GM18519 (cell line): ENCODE results near the gene TMEM72.

Experiments
- ATAC-seq: cut with Tn5 transposase; IDR thresholded peaks from one replicate; pipeline ENCODE4 v1.9.1; 2021; ENCODE audit warnings: mild to moderate bottlenecking, moderate library complexity; ENCODE audit not compliant: unreplicated experiment, low FRiP score

The TMEM72 gene

GRCh38 chr10:44932517-44933450 lies 21.6 kb downstream of the TMEM72 start:
- peak; percentile 96 for ATAC-seq

DNA sequence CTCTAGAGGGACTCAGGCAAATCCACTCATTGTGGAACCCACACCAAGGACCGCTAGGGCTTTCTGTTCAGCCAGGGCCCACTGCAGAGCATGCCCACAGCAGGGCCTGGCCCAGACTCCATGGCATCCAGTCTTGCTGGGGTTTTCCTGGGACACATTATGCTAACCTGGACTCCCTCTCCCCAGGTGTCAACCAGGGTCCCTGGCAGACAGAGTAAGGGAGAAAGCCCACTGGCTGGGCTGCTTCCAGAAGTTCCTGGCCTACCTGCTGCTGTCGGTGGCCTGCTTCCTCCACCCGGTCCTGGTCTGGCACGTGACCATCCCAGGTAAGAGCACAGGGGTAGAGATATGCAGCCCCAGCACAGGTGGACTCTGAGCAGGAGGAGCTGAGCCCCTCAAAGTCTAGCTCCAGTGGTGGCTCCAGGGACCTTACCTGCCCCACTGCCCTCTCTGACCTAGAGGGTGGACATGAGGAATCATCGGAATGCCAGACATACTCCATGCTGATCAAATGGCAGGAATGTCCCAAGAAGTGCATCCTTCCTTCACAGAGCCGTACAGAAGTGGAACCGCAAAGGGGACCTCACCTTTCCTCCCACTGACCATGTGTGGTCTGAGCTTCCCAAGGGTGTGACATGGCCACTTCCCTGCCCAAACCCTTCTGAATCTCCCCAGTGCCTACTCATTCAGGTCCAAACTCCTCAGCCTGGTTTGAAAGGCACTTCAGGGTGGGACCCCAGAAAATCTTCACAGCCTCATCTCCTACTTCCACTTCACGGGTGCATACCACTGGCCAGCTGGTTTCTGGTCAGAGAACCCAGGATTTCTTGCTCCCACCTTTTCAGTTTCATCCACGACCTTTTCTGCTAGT lies 22.5 kb downstream of the TMEM72 start:
- ATAC-seq: no peak

- no peak for ATAC-seq
Measured at GRCh38 chr10:44934416-44935200, 23.5 kb downstream of the TMEM72 start.

- ATAC-seq: no peak
Measured at GRCh38 chr10:44935201-44935965, 24.2 kb downstream of the TMEM72 start.

DNA sequence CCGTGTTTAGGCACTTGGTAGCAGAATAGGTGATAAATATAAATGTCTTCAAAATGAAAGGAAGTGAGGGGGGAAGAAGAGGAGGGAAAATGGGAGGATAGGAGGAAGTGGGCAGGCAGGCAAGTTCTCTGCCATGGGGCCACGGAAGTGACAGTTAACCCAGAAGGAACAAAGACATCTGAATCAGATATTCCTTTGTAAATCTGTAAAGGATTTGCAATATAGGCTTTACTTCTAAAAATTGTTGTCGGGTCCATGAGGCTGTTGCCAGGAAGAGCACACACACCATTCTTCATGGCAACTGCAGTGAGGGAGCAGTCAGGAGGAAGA lies 24.8 kb downstream of the TMEM72 start:
- ATAC-seq: no peak

- ATAC-seq: no peak
Measured at GRCh38 chr10:44936314-44936975, 25.3 kb downstream of the TMEM72 start.

DNA sequence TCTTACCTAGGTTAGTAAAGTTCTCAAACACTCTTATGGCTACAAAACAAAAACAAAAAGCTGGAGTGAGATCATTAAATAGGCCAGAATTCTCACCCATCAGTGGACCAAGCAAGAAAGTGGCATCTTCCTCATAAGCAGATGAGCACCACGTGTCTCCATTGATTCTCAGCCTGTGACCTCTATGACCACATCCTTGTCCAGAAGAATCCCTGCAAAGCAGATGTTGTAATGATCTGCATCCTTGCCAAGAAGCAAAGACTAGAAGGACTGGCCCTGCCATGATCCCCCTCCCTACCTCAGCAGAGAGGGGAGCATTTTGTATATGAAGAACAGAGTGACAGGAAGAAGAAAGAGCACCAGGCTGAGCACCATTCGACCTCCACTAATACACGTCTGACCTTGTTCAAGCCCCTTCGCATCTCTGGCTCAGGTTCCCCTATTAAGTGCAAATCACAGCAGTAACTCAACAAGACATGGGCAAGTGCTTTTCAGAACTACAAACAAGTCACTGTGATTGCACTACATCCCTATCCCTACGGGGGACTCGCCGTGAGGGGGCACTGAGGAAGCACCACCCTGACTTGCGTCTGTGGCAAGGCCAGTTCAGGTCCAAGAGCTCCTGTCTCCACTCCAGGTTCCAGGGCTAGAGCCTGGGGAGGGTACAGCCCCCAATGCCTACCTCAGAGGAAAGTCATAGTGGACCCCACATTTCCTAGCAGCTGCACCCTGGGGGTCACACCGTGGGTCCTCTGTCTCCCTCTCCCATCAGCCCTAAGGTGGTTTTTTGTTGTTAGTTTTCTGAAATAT lies 26.3 kb downstream of the TMEM72 start:
- ATAC-seq: no peak

GRCh38 chr10:44938956-44939355 lies 27.8 kb downstream of the TMEM72 start:
- ATAC-seq: no peak

GRCh38 chr10:44939691-44940401 lies 28.7 kb downstream of the TMEM72 start:
- ATAC-seq: no peak

- ATAC-seq: no peak
Measured at GRCh38 chr10:44944354-44944753, 33.2 kb downstream of the TMEM72 start.

GRCh38 chr10:44946205-44946604 lies 35.1 kb downstream of the TMEM72 start:
- ATAC-seq: peak; percentile 48

DNA sequence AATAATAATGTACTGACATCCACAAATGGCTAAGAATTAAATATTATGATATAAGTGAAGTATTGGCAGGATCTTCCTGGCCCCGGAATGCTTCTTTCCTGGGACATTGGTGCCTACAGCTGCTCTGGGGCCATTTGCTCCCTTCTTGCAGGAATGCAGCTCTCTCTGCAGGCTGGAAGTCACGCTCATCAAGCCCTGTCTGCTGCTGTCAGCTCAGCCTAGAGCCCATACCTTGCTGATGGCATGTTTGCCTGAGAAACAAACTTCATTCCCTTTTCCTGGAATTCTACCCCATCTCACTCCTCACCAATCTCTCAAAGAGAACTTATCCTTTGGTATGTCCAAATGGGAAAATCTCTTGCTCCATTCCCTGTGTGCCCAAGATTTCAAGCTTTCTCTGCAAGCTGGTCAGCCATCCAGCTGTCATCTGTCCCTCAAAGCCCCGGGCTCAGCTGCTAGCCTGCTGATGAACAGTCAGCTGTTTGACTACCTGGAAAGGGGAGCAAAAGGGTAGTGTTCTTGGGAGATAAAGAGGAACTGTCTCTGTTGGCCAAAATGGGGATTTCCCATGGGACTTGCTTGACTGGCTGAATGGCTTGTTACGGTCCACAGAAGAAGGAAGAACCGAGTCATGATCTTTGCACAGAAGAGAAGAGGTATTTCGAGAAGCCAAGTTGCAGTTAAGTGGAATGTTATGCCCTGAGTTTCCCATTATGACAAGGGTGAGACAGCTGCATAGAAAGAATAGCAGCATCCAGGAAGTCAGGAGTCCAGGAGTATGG lies 36.4 kb downstream of the TMEM72 start:
- ATAC-seq: peak; percentile 34

DNA sequence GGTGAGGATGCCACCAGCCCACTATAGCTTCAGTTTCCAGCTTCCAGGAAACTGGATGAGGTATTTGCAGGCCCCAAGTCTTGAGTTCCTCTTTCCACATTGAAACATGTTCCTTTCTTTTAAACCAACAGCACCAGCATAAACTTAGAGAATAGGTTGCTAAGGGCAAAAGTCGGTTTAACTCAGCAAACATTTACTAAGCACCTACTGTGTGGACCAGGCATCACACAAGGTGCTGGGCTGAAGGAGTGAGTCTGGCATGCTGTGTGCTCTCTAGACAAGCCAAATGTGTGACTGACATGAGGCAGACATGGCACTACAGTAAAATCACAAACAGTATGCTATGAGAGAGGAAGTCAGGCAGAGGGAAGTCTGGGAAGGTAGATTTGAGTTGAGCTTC lies 37.5 kb downstream of the TMEM72 start:
- no peak for ATAC-seq

- ATAC-seq: no peak
Measured at GRCh38 chr10:44949127-44949802, 38.1 kb downstream of the TMEM72 start.

DNA sequence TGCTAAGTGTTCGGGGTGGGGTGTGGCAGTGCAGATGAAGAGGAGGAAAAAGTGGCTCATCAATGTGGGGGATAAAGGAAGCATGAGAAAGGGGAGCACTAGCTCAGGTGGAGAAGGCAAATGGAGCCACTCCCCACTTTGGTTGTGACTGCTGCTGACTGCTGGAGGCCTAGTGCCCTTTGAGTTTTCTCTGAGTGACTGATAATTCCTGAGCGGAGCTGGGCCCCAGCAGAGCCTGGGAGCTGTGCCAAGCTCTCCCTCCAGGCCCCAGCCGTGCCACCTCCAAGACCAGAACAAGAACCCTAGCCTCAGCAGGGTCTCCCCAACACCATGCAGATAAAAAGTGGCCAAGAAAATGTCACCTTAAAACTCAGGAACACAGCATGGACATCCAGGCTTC lies 38.8 kb downstream of the TMEM72 start:
- no peak for ATAC-seq

GRCh38 chr10:44950326-44951225 lies 39.4 kb downstream of the TMEM72 start:
- ATAC-seq: no peak
